Measurements from ENCODE around the gene MTHFSD.

MTHFSD gene

DNA sequence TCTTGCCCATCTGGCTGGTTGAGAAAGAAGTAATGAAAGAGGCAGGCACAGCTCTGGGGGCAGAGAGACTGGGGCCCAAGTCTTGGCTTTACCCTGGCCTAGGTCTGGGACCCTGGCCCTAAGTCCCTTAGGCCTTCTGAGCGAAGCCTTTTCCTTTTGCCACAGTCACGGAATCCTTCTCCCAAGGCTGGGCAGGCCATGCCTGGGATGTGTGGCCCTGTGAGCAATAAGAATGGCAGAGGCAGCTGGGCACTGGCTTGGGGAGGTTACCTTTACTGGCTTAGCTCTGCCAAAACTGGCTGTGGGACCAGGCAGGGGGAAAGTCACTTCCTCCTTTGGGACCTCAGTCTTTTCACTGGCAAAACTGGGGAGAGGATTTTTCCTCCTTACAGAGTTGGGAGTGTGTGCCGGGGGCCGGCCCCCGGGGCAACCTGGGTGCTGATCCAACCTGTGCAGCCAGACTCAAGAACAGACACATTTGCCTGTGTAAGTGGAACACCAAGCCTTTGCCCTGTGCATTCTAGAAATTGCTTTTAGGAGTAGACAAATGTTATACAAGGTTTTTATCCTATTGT, 31.8 kb downstream of the MTHFSD start:
- no peak overlapping the region for H3K4me3 ChIP-seq (ENCODE audit: low read depth, low read length)
- TF ChIP-seq, protein P1, sequence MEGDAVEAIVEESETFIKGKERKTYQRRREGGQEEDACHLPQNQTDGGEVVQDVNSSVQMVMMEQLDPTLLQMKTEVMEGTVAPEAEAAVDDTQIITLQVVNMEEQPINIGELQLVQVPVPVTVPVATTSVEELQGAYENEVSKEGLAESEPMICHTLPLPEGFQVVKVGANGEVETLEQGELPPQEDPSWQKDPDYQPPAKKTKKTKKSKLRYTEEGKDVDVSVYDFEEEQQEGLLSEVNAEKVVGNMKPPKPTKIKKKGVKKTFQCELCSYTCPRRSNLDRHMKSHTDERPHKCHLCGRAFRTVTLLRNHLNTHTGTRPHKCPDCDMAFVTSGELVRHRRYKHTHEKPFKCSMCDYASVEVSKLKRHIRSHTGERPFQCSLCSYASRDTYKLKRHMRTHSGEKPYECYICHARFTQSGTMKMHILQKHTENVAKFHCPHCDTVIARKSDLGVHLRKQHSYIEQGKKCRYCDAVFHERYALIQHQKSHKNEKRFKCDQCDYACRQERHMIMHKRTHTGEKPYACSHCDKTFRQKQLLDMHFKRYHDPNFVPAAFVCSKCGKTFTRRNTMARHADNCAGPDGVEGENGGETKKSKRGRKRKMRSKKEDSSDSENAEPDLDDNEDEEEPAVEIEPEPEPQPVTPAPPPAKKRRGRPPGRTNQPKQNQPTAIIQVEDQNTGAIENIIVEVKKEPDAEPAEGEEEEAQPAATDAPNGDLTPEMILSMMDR (IDR thresholded peaks at IDR 0.05; ENCODE audit: low read depth, low read length), result no peak

DNA sequence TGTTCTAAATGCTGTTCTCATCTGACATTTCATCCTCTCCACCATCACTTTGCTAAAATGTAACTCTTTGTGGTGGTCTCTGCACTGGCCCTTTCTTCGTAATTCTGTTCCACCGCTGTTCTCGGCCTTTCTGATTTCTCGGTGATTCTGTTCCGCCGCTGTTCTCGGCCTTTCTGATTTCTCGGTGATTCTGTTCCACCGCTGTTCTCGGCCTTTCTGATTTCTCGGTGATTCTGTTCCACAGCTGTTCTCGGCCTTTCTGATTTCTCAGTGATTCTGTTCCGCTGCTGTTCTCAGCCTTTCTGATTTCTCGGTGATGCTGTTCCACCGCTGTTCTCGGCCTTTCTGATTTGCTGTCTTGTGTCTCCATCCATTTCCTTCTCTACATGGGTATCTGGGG, 32.4 kb downstream of the MTHFSD start:
- TF ChIP-seq, protein P1 (IDR thresholded peaks at IDR 0.05; ENCODE audit: low read depth, low read length), result no peak
- no peak overlapping the region for H3K4me3 ChIP-seq (ENCODE audit: low read depth, low read length)

DNA sequence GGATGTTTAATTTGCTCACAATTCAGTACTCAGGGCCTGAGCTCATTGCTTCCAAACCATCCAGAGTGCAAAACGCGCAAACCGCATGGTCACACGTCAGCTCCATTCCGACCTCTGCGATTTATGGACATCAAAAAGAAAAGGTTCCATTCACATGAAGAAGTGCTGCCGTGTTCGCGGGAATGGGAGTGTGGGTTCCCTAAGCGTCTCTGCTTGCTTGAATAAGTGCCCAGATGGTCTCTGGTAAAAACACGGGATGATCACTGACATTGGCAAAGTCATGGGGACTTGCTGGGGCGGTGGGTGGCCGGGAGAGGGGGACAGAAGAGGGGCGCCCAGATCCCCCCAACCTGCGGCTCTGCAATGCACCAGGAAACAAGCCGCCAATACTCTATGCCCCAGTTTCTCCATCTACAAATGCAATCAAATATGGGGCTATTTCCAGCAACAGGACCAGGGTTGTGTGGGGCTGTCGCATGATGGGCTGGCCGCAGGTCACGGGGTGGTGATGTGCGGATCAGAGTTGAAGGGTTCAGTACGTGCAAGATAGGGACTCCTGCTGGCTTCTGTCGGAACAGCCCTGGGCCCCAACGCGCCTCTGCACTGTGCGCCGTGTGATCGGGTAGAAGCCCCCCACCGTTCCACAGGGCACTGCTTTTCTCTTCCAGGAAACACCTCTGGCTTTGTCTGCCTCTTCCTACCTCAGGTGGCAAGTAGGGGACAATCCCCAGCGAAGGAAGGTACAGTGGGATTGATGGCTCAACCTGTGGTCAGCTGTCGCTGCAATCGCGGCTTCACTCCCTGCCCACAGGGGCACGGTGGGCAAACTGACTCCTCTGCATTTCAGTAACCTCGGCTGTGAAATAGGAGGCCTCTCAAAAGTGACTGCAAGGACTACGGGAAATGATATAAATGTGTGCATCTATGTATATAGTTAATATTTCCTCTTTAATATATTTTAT, 33.5 kb downstream of the MTHFSD start:
- H3K4me3 ChIP-seq (ENCODE audit: low read depth, low read length), result no peak overlapping the region
- TF ChIP-seq, protein P1 (IDR thresholded peaks at IDR 0.05; ENCODE audit: low read depth, low read length), result no peak

DNA sequence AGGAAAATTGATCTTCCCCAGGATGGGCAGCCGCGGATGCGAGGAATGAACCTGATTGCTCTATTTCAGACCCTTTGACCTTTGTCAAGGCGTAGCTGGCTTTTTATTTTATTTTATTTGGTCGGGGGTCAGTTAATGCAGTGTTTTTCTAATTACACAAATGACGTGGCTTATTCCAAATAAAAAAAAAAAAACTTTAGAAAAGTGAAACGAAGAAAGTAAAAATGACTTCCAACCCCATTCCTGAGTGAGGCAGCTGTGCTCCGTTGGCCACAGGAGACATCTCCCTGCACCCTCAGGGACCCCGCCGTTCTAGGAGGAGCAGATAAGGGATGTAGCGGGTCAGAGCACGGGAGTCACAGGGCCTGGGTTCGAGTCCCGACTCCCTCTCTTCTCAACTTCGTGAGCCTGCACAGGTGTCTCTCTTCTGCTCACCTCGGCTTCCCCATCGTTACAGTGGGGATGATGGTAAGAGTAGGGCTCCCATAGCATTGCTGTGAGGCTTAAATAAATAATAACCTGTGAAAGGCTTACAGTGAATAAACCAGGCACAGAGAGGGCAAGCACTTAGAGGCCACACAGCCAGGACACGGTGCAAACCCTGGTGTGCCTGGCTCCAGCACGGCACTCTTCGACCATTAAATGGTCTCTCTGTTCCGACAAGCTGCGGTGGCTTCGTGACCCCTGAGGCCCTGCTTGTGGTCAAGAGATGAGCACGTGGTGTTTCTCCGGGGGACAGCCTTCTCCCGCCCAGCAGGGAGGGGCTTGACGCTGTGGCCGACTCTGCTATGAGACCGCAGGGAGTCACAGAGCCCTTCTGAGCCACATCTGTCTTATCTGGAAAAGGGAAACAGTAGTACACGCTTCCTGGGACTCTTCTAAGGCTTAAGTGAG, 34.5 kb downstream of the MTHFSD start:
- H3K4me3 ChIP-seq (ENCODE audit: low read depth, low read length), result peak overlapping the region; percentile 33; the same call in 1 of the 2 replicates
- TF ChIP-seq, protein P1 (IDR thresholded peaks at IDR 0.05; ENCODE audit: low read depth, low read length), result no peak

DNA sequence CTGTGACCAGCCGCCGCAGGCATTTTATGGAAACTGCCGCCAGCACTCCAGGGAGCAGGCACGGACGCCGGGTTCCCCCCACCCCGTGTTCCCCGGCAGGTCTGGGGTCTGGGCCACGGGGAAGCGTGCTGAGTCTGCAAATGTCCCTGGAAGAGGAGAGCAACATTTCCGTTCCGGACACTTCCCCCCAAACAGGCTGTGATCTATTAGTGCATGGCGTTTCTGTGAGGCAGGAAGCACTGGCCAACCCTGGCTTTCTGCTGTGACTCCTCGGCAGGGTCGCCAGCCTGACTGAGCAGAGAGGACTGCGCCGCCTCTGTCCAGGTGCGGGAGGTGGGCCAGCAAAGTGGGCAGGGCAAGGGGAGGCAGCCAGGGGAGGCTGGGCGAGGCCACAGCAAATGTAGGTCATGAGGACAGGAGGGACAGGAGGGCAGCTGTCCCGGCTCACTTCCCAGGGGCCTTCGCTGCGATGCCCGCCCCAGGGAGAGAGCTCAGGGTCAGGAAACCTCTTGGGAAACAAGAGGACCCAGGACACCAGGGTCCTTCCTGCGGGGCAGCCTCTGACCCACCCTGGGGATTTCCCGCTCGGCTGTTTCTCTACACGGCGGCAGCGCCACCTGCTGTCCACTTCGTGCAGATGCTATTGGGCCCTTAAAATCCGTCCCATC, 35.3 kb downstream of the MTHFSD start:
- TF ChIP-seq, protein P1 (IDR thresholded peaks at IDR 0.05; ENCODE audit: low read depth, low read length), result peak; percentile 89
- peak overlapping the region; percentile 33; the same call in 1 of the 2 replicates for H3K4me3 ChIP-seq (ENCODE audit: low read depth, low read length)

DNA sequence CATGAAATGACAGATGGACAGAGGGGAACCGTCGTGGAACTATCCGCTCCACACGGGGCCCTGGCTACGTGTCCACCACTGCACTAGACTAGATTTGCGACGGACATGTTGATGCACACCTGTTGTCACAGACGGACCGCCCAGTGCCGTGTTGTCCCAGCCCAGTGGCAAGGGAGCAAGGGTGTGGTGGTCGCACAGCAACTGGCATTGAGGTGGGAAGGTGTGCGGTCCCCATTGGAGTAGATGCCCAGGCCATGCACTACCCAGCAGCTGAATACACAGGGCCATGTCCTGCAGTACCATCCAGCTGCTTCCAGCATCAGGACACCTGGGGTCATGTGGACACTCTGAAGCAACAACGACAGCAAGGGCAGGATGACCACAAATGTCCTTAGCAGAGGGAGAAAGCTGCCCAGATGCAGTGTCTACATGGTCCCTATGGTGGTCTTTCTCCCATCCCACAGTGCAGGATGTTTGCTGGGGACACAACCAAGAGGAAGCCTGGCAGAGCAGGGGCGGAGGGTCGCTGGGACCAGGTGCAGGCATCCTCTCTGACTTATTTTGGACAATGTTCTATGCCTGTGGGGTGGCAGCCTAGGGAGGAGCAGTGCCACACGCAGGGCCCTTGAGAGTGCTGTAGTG, 35.9 kb downstream of the MTHFSD start:
- no peak overlapping the region for H3K4me3 ChIP-seq (ENCODE audit: low read depth, low read length)
- TF ChIP-seq, protein P1 (IDR thresholded peaks at IDR 0.05; ENCODE audit: low read depth, low read length), result no peak

All from WI38 (cell line).